HG02588 (cell line): Measurements from ENCODE around the gene KRIT1.

Experiments used
- ATAC-seq: cut with Tn5 transposase; IDR thresholded peaks from one replicate; pipeline ENCODE4 v1.9.1; 2021; ENCODE audit warnings: mild to moderate bottlenecking, moderate library complexity; ENCODE audit not compliant: unreplicated experiment

The KRIT1 gene

GRCh38 chr7:92156990-92157389, 88.7 kb downstream of the KRIT1 start:
- no peak for ATAC-seq

GRCh38 chr7:92155108-92155739, 90.5 kb downstream of the KRIT1 start:
- ATAC-seq = no peak

- no peak for ATAC-seq
Measured at GRCh38 chr7:92150450-92151017, 95.2 kb downstream of the KRIT1 start.

- no peak for ATAC-seq
Measured at GRCh38 chr7:92149736-92150239, 95.9 kb downstream of the KRIT1 start.
